Stimulated activated CD4-positive, alpha-beta T cell treated with anti-CD3 and anti-CD28 coated beads, TNF-alpha, amount 100 ng/mL, for 24 hours (primary cell): ENCODE measurements around the gene TNFRSF4.

Source experiments
- DNase-seq, 3 experiments: peaks; one replicate each; pipeline ENCODE4 v3.0.0-alpha.2; 2020; ENCODE audit warnings: low read depth in 3 of 3

The TNFRSF4 gene

GRCh38 chr1:1218524-1219200 is 4.7 kb upstream of the TNFRSF4 start:
- no peak for DNase-seq

GRCh38 chr1:1217621-1218523 is 3.9 kb upstream of the TNFRSF4 start:
- peak in 1 of 3 experiments; percentile 66 for DNase-seq

- no peak for DNase-seq
Measured at GRCh38 chr1:1216770-1217620, 3.0 kb upstream of the TNFRSF4 start.

- DNase-seq, result no peak
Measured at GRCh38 chr1:1215881-1216605, 2.1 kb upstream of the TNFRSF4 start.

GRCh38 chr1:1215080-1215676 is 1.2 kb upstream of the TNFRSF4 start:
- DNase-seq, result no peak

GRCh38 chr1:1212780-1213344 is 1.1 kb downstream of the TNFRSF4 start:
- DNase-seq, result peak in 1 of 3 experiments; percentile 50

- DNase-seq, result no peak
Measured at GRCh38 chr1:1211541-1212441, 2.2 kb downstream of the TNFRSF4 start.

GRCh38 chr1:1210726-1211540 is 3.0 kb downstream of the TNFRSF4 start:
- DNase-seq, result no peak

- peak in 1 of 3 experiments; percentile 73 for DNase-seq
Measured at GRCh38 chr1:1208713-1209433, 5.1 kb downstream of the TNFRSF4 start.

GRCh38 chr1:1207571-1207892 is 6.4 kb downstream of the TNFRSF4 start:
- no peak for DNase-seq

- DNase-seq, result no peak
Measured at GRCh38 chr1:1206966-1207531, 6.9 kb downstream of the TNFRSF4 start.

- peak in 1 of 3 experiments; percentile 62 for DNase-seq
Measured at GRCh38 chr1:1206376-1206965, 7.5 kb downstream of the TNFRSF4 start, which contains the start of gene TNFRSF18. TSS of gene TNFRSF18 (minus strand) at chr1:1206592. CDS start at chr1:1206571, 21 bp downstream.

GRCh38 chr1:1205769-1206375 is 8.1 kb downstream of the TNFRSF4 start:
- DNase-seq, result no peak

- DNase-seq, result no peak
Measured at GRCh38 chr1:1204998-1205768, 8.8 kb downstream of the TNFRSF4 start.

GRCh38 chr1:1204425-1204920 is 9.5 kb downstream of the TNFRSF4 start:
- no peak for DNase-seq
